Prostate gland (tissue), 2 donors: ENCODE results near the gene ACTN4.

Experiments used
- POLR2A ChIP-seq: fragments of 450-650 bp; IDR thresholded peaks from one replicate; pipeline ENCODE4 v1.6.1; 2016; ENCODE audit warnings: antibody characterized with exemption, mild to moderate bottlenecking
- POLR2AphosphoS5 ChIP-seq: sonication (generic); formaldehyde crosslinking; IDR thresholded peaks from one replicate; pipeline ENCODE4 v1.6.1; 2017; ENCODE audit warnings: antibody characterized with exemption
- TF ChIP-seq, protein P1 (sequence below), 4 experiments: fragments of 200-600 bp in 2 of 4; fragments of 450-650 bp in 2 of 4; sonication (generic) in 2 of 4; IDR thresholded peaks; 1 replicate in 3 of 4; 2 replicates in 1 of 4; pipeline ENCODE4 v1.5.1; 2016 to 2019; ENCODE audit warnings: antibody characterized with exemption in 4 of 4, mild to moderate bottlenecking in 2 of 4, moderate library complexity in 2 of 4

DNA sequence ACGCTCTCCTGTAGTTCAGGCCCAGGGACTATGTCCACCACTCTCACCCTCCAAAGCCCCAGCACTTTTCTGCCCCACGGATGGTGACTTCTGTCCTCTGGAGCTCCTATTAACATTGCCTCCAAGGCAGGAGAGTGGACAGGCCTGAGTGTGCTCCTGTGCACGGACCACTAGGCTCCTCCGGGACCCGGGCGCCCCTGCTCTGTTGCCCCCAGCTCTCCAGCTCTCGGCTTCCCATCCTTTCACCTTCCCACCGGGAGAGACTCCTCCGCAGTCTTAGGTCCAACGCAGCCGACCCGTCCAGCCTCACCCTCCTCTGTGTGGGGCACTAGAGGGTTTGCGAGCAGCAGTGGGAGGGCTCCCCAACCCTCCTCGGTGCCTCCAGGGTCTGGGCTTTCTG, 66.4 kb downstream of the ACTN4 start:
- TF ChIP-seq, protein P1, sequence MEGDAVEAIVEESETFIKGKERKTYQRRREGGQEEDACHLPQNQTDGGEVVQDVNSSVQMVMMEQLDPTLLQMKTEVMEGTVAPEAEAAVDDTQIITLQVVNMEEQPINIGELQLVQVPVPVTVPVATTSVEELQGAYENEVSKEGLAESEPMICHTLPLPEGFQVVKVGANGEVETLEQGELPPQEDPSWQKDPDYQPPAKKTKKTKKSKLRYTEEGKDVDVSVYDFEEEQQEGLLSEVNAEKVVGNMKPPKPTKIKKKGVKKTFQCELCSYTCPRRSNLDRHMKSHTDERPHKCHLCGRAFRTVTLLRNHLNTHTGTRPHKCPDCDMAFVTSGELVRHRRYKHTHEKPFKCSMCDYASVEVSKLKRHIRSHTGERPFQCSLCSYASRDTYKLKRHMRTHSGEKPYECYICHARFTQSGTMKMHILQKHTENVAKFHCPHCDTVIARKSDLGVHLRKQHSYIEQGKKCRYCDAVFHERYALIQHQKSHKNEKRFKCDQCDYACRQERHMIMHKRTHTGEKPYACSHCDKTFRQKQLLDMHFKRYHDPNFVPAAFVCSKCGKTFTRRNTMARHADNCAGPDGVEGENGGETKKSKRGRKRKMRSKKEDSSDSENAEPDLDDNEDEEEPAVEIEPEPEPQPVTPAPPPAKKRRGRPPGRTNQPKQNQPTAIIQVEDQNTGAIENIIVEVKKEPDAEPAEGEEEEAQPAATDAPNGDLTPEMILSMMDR (IDR thresholded peaks at IDR 0.05), result no peak
- TF ChIP-seq POLR2A (no peak), POLR2AphosphoS5 (no peak)
